HepG2 (cell line): ENCODE measurements around the gene STK24. TPM values are rescaled to one million over a fixed set of nuclear protein-coding genes. Genes with fewer than 3 reads are reported as not detected.
A peak's percentile ranks its signal among the peaks of the same experiment; 100 is the strongest.

Experiments used
- ATAC-seq: fragments of 200-7000 bp; cut with Tn5 transposase; 3 replicates; pipeline ENCODE4 v1.9.1; 2020; ENCODE audit warnings: mild to moderate bottlenecking, moderate library complexity
- BruUV-seq: library from RNA; stranded (reverse); fragments of 400-500 nt; replicated peaks from 2 replicates; lab custom pipeline; 2021; lab: Mats Ljungman, UMichigan
- CTCF ChIA-PET: fragments of 300-600 bp; formaldehyde crosslinking; extraction: SDS; loops from one replicate; lab custom pipeline; 2021; ENCODE audit warnings: low total read pairs, inconsistent platforms, low intra/inter-chr PET ratio; lab: Yijun Ruan, JAX
- POLR2A ChIA-PET: fragments of 350-600 bp; sonication (Branson Sonifier 250); formaldehyde crosslinking; loops from one replicate; lab custom pipeline; 2020; ENCODE audit warnings: antibody characterized with exemption, inconsistent platforms; lab: Yijun Ruan, JAX
- DNase-seq: peaks from one replicate; pipeline ENCODE4 v3.0.0-alpha.2; 2015; ENCODE audit warnings: low spot score
- FAIRE-seq: peaks from 3 replicates; lab custom pipeline; 2011; peaks lifted over from hg19 to GRCh38; lab: Jason Lieb, UNC
- H2AFZ ChIP-seq: one replicate; pipeline ENCODE4 v1.6.1; 2011; ENCODE audit warnings: low read length, inconsistent platforms
- H3K27ac ChIP-seq: fragments of 300-600 bp; 3 replicates; pipeline ENCODE4 v1.8.0; 2011; ENCODE audit warnings: mixed run types, mild to moderate bottlenecking, mixed read lengths, low read length, inconsistent platforms; ENCODE audit not compliant: insufficient read depth; ENCODE audit errors: extremely low read length
- H3K27me3 ChIP-seq, 2 experiments: fragments of 200-600 bp in 1 of 2; 2 replicates in 1 of 2; 3 replicates in 1 of 2; pipeline versions ENCODE4 v1.6.0 to v1.8.0; 2011; ENCODE audit warnings: low read length in 2 of 2, mild to moderate bottlenecking in 2 of 2, moderate library complexity in 2 of 2, inconsistent platforms in 1 of 2; ENCODE audit not compliant: insufficient read depth in 2 of 2, control insufficient read depth in 1 of 2
- H3K36me3 ChIP-seq, 2 experiments: fragments of 200-600 bp in 1 of 2; replicated peaks in 1 of 2; 2 replicates in 1 of 2; 3 replicates in 1 of 2; pipeline versions ENCODE4 v1.5.1 to v1.8.0; 2011; ENCODE audit warnings: low read length in 2 of 2, inconsistent platforms in 1 of 2; ENCODE audit not compliant: insufficient read depth in 2 of 2, control insufficient read depth in 1 of 2
- H3K4me1 ChIP-seq: 2 replicates; pipeline ENCODE4 v1.5.1; 2012; ENCODE audit warnings: low read length, inconsistent platforms; ENCODE audit not compliant: insufficient read depth
- H3K4me2 ChIP-seq: 2 replicates; pipeline ENCODE4 v1.6.0; 2011; ENCODE audit warnings: low read depth, low read length, inconsistent platforms
- H3K4me3 ChIP-seq, 3 experiments: fragments of 200-600 bp in 1 of 3; sonication (generic), shearing (Covaris generic) in 1 of 3; replicated peaks in 1 of 3; 2 replicates each; pipeline ENCODE4 v1.5.1; 2011 to 2016; ENCODE audit warnings: low read length in 3 of 3, inconsistent platforms in 2 of 3, low read depth in 2 of 3, mild to moderate bottlenecking in 2 of 3, control low read depth in 1 of 3, mixed read lengths in 1 of 3; ENCODE audit not compliant: insufficient read depth in 1 of 3
- H3K79me2 ChIP-seq: one replicate; pipeline ENCODE4 v1.6.1; 2011; ENCODE audit warnings: low read length, inconsistent platforms; ENCODE audit not compliant: insufficient read depth
- H3K9ac ChIP-seq: 2 replicates; pipeline ENCODE4 v1.6.0; 2011; ENCODE audit warnings: mild to moderate bottlenecking, low read depth, low read length, inconsistent platforms; ENCODE audit not compliant: insufficient read depth
- H3K9me3 ChIP-seq: 2 replicates; pipeline ENCODE4 v1.5.1; 2012; ENCODE audit warnings: mild to moderate bottlenecking, low read length
- H4K20me1 ChIP-seq: 2 replicates; pipeline ENCODE4 v1.6.0; 2011; ENCODE audit warnings: inconsistent platforms, mild to moderate bottlenecking, low read length, moderate library complexity; ENCODE audit not compliant: insufficient read depth
- DMAP1 ChIP-seq: IDR thresholded peaks from 2 replicates; pipeline ENCODE4 v1.6.1; 2016
- FOXJ3 ChIP-seq: sonication (generic); formaldehyde crosslinking; IDR thresholded peaks from 2 replicates; pipeline ENCODE4 v1.4.0; 2020; ENCODE audit warnings: missing genetic modification reagents, mild to moderate bottlenecking, borderline replicate concordance
- HNF4G ChIP-seq, 2 experiments: sonication (generic) in 1 of 2; formaldehyde crosslinking in 1 of 2; IDR thresholded peaks; 2 replicates each; pipeline versions ENCODE4 v1.4.0 to v1.6.1; 2011 to 2020; ENCODE audit warnings: borderline replicate concordance in 2 of 2, low read depth in 2 of 2, mild to moderate bottlenecking in 2 of 2, low read length in 1 of 2, missing genetic modification reagents in 1 of 2, moderate library complexity in 1 of 2
- NR2F1 ChIP-seq, 2 experiments: fragments of 450-650 bp in 1 of 2; formaldehyde crosslinking in 1 of 2; IDR thresholded peaks; 2 replicates each; pipeline versions ENCODE4 v1.5.0 to v1.6.1; 2016 to 2020; ENCODE audit warnings: mild to moderate bottlenecking in 1 of 2, missing compliant biosample characterization in 1 of 2, missing genetic modification reagents in 1 of 2, moderate library complexity in 1 of 2
- RBM22 ChIP-seq: fragments of 200-400 bp; formaldehyde crosslinking; optimal IDR thresholded peaks from 2 replicates; pipeline ENCODE3; 2017; ENCODE audit warnings: mild to moderate bottlenecking, low read length, moderate library complexity
- SMAD9 ChIP-seq: sonication (generic); formaldehyde crosslinking; IDR thresholded peaks from 2 replicates; pipeline ENCODE4 v1.5.1; 2020; ENCODE audit warnings: mild to moderate bottlenecking, missing genetic modification reagents
- SOX13 ChIP-seq, 3 experiments: fragments of 450-650 bp in 1 of 3; sonication (generic) in 1 of 3; formaldehyde crosslinking in 1 of 3; IDR thresholded peaks in 2 of 3; conservative IDR thresholded peaks in 1 of 3; 2 replicates each; pipeline versions ENCODE4 v1.5.0 to v1.6.1; 2016 to 2020; ENCODE audit warnings: antibody characterized with exemption in 1 of 3, mild to moderate bottlenecking in 1 of 3, missing compliant biosample characterization in 1 of 3, missing genetic modification reagents in 1 of 3, moderate library complexity in 1 of 3
- SPEN ChIP-seq: sonication (generic); formaldehyde crosslinking; IDR thresholded peaks from 2 replicates; pipeline ENCODE4 v1.5.1; 2020; ENCODE audit warnings: low read depth, mild to moderate bottlenecking, missing genetic modification reagents
- SRY ChIP-seq: sonication (generic); formaldehyde crosslinking; IDR thresholded peaks from 2 replicates; pipeline ENCODE4 v1.8.0; 2022; ENCODE audit warnings: mild to moderate bottlenecking, missing genetic modification reagents
- TAF1 ChIP-seq: sonication (generic); formaldehyde crosslinking; IDR thresholded peaks from 2 replicates; pipeline ENCODE4 v1.4.0; 2020; ENCODE audit warnings: missing genetic modification reagents
- U2AF1 ChIP-seq: fragments of 200-400 bp; formaldehyde crosslinking; optimal IDR thresholded peaks from 2 replicates; pipeline ENCODE3; 2017; ENCODE audit warnings: mild to moderate bottlenecking, low read depth, low read length
- WIZ ChIP-seq: sonication (generic); formaldehyde crosslinking; IDR thresholded peaks from 2 replicates; pipeline ENCODE4 v1.5.1; 2020; ENCODE audit warnings: mild to moderate bottlenecking, missing genetic modification reagents
- ZFP1 ChIP-seq: IDR thresholded peaks from 2 replicates; pipeline ENCODE4 v1.6.1; 2016
- ZNF530 ChIP-seq: sonication (generic); formaldehyde crosslinking; IDR thresholded peaks from 2 replicates; pipeline ENCODE4 v1.5.0; 2020; ENCODE audit warnings: low read depth, mild to moderate bottlenecking, missing genetic modification reagents
- ZNF672 ChIP-seq: sonication (generic); formaldehyde crosslinking; IDR thresholded peaks from 2 replicates; pipeline ENCODE4 v1.8.1; 2022; ENCODE audit warnings: missing genetic modification reagents
- WGBS: methylation state at CpG from one replicate; pipeline ENCODE4 v1.1.6; 2017; ENCODE audit warnings: low lambda C conversion rate; 5-methylcytosine and 5-hydroxymethylcytosine counted together
- in situ Hi-C: cut with HindIII; loops from 2 replicates; pipeline ENCODE4 v1.10.0; 2017; ENCODE audit warnings: low pct_unique_long_range_greater_than_20kb; ENCODE audit not compliant: extremely low pct_ligation_motif_present
- intact Hi-C: fragments of 100-400 bp; cut with micrococcal nuclease; formaldehyde crosslinking; loops from one replicate; pipeline ENCODE4 v1.10.0; 2022; ENCODE audit not compliant: unreplicated experiment
- polyA plus RNA-seq, 8 experiments: library from polyadenylated mRNA; depleted of rRNA in 3 of 8; stranded (reverse) in 7 of 8; unstranded in 1 of 8; fragments of >200 nt; fragmentation: Illumina TruSeq in 4 of 8; extraction: Trizol in 4 of 8; gene quantifications; 2 replicates each; pipeline versions ENCODE4 v1.2.1 to v1.2.3, GENCODE V29; 2011 to 2016; ENCODE audit warnings: low read depth in 4 of 8, missing spikeins in 1 of 8, mixed read lengths in 1 of 8; ENCODE audit not compliant: insufficient read depth in 1 of 8
- total RNA-seq, 5 experiments: library from RNA; depleted of rRNA; stranded (reverse); fragments of >200 nt; fragmentation: Illumina TruSeq; extraction: Trizol; gene quantifications; 2 replicates each; pipeline ENCODE4 v1.2.3, GENCODE V29; 2016; ENCODE audit warnings: low read depth in 1 of 5
- TF ChIP-seq, protein P1 (sequence below): IDR thresholded peaks from 2 replicates; pipeline ENCODE4 v1.6.1; 2016; ENCODE audit warnings: missing biosample characterization, missing genetic modification reagents, low read depth
- TF ChIP-seq, protein P2 (sequence below): sonication (generic); formaldehyde crosslinking; IDR thresholded peaks from 2 replicates; pipeline ENCODE4 v1.4.0; 2020; ENCODE audit warnings: missing genetic modification reagents
- TF ChIP-seq, protein P3 (sequence below): sonication (generic); formaldehyde crosslinking; IDR thresholded peaks from 2 replicates; pipeline ENCODE4 v1.4.0; 2020; ENCODE audit warnings: missing genetic modification reagents
- TF ChIP-seq, protein P4 (sequence below): sonication (generic); formaldehyde crosslinking; IDR thresholded peaks from 2 replicates; pipeline ENCODE4 v1.4.0; 2020; ENCODE audit warnings: missing genetic modification reagents, low read depth, mild to moderate bottlenecking, borderline replicate concordance

The STK24 gene
- total and polyA plus RNA-seq, 2 of the 13 experiments (the other 11 are each of a cell fraction or from before 2014, with no cell fraction given) = 51.3 to 73.0 TPM

DNA sequence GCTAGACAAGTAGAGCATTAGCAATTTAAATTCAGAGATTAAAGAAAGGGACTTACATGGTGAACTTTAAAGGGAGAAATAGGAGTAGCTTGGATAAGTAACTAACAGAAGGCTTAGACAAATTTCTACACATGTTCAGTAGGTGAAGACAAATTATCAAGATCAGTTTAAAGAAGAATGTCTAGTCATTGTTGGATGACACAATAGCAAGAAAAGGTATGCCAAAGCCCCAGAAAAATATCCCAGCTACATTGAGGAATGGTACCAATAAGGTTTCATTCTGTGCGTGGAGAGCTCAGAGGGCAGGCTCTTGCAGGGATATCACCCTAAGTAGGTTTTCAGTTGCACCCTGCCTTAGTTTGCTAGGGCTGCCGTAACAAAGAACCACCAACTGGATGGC lies 3.5 kb upstream of the STK24 start (continued):
- TF ChIP-seq, protein P1, sequence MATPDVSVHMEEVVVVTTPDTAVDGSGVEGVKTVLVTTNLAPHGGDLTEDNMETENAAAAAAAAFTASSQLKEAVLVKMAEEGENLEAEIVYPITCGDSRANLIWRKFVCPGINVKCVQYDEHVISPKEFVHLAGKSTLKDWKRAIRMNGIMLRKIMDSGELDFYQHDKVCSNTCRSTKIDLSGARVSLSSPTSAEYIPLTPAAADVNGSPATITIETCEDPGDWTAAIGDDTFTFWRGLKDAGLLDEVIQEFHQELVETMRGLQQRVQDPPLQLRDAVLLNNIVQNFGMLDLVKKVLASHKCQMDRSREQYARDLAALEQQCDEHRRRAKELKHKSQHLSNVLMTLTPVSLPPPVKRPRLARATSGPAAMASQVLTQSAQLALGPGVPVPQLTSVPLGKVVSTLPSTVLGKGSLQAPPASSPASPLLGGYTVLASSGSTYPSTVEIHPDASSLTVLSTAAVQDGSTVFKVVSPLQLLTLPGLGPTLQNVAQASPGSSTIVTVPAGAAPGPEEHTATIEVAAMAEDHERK (CRISPR knock-in tag) = no peak
- TF ChIP-seq SRY (CRISPR knock-in tag) (no peak), ZNF672 (CRISPR knock-in tag) (no peak)
- TF ChIP-seq, protein P2, sequence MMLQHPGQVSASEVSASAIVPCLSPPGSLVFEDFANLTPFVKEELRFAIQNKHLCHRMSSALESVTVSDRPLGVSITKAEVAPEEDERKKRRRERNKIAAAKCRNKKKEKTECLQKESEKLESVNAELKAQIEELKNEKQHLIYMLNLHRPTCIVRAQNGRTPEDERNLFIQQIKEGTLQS = no peak

DNA sequence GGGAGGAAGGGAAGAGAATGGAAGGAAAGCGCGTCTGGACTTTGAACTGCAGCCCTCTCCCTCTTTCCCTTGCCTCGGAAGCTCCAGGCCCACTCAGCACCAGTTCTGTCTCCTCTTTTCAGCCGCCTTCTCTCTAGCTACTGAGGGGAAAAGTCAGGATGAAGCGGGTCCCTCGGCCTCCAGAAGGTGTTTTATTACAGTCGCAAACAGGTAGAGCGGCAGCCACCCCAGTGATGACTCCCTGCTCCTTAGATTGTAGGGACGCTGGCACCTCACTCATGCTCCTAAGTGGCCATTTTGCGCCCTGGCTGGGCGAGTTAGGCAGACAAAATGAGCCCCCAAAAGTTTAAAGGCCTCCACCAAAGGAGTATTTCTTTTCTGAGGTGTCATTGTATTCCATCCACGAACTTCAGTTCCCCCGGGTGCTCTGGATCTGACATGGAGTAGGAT lies 954 bp upstream of the STK24 start:
- DNase-seq = peak; percentile 50
- Histone ChIP-seq H3K79me2 (peaks cover 42% of the 10 kb centered on the region), H3K9ac (peak overlapping the region; percentile 95), H3K4me2 (peak overlapping the region; percentile 98), H3K27ac (peak overlapping the region; percentile 96), H3K4me1 (peaks cover 46% of the 10 kb centered on the region), H3K4me3 (peak overlapping the region; percentile 68 to 89 (median 84)), H4K20me1 (peaks cover 25% of the 10 kb centered on the region), H2AFZ (no peak overlapping the region), H3K9me3 (no peaks in the 10 kb centered on the region), H3K27me3 (no peaks in the 10 kb centered on the region; a peak in 1 of 5 replicates), H3K36me3 (no peaks in the 10 kb centered on the region)
- ChIA-PET POLR2A (interaction anchor here (0.8 to 1.6 kb wide), 15 partner anchors 9 to 184 kb away, joined by 3 to 15 read pairs (median 4); no protein-coding TSS in a partner anchor), CTCF (no interaction called here)
- intact Hi-C loops = loop anchor here (10.0 kb wide), 2 partner anchors 77 to 267 kb away; no protein-coding TSS in a partner anchor
- ATAC-seq = peak; percentile 53
- no peak for FAIRE-seq
- 28% methylated on average over 11 of the region's 13 CpGs for WGBS
- in situ Hi-C loops = no loop called here
- TSS peak; percentile 70 for BruUV-seq
- peak; percentile 33; the same call in 1 of the 2 replicates for TF ChIP-seq SPEN (CRISPR knock-in tag)
- no peak for TF ChIP-seq NR2F1 (CRISPR knock-in tag; IDR thresholded peaks at IDR 0.05)
- peak; percentile 16; the same call in 1 of the 2 replicates for TF ChIP-seq DMAP1 (CRISPR knock-in tag)
- 0 out of 2 replicates have a peak, but pooled peaks have one; percentile 27 for TF ChIP-seq WIZ (CRISPR knock-in tag)
- TF ChIP-seq ZFP1 (CRISPR knock-in tag) = no peak
- peak; percentile 38 for TF ChIP-seq RBM22
- no peak for TF ChIP-seq SOX13 (IDR thresholded peaks at IDR 0.05)
- no peak for TF ChIP-seq SOX13 (CRISPR knock-in tag; conservative IDR thresholded peaks at IDR 0.05 in 1 of 2, IDR thresholded peaks at IDR 0.05 in 1 of 2)
- TF ChIP-seq, protein P3, sequence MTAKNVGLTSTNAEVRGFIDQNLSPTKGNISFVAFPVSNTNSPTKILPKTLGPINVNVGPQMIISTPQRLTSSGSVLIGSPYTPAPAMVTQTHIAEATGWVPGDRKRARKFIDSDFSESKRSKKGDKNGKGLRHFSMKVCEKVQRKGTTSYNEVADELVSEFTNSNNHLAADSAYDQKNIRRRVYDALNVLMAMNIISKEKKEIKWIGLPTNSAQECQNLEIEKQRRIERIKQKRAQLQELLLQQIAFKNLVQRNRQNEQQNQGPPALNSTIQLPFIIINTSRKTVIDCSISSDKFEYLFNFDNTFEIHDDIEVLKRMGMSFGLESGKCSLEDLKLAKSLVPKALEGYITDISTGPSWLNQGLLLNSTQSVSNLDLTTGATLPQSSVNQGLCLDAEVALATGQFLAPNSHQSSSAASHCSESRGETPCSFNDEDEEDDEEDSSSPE = no peak
- peak; percentile 14; the same call in 1 of the 2 replicates for TF ChIP-seq TAF1 (CRISPR knock-in tag)
- TF ChIP-seq SMAD9 (CRISPR knock-in tag) = no peak
- TF ChIP-seq HNF4G (IDR thresholded peaks at IDR 0.05; ENCODE audit: borderline replicate concordance, low read depth, low read length) = no peak; the same call in 1 of the 2 replicates
- 0 out of 2 replicates have a peak, but pooled peaks have one; percentile 20 for TF ChIP-seq HNF4G (CRISPR knock-in tag; IDR thresholded peaks at IDR 0.05; ENCODE audit: borderline replicate concordance, low read depth)
- TF ChIP-seq FOXJ3 (CRISPR knock-in tag) = no peak
- peak; percentile 13 for TF ChIP-seq U2AF1
- TF ChIP-seq ZNF530 (CRISPR knock-in tag) = no peak
- TF ChIP-seq, protein P4, sequence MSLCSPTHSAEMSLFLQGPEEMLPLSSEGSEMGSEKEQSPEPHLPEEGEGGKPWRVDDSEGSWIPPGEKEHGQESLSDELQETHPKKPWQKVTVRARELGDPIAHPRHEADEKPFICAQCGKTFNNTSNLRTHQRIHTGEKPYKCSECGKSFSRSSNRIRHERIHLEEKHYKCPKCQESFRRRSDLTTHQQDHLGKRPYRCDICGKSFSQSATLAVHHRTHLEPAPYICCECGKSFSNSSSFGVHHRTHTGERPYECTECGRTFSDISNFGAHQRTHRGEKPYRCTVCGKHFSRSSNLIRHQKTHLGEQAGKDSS = peak; percentile 46; the same call in 1 of the 2 replicates
